IMR-90 (cell line): Measurements from ENCODE around the gene RCC1. TPM values are rescaled to one million over a fixed set of nuclear protein-coding genes. Genes with fewer than 3 reads are reported as not detected.

Source experiments
- ATAC-seq: fragments of 200-7000 bp; cut with Tn5 transposase; 2 replicates; pipeline ENCODE4 v1.9.1; 2020; ENCODE audit warnings: low read depth, mild to moderate bottlenecking, moderate library complexity
- BruUV-seq: library from RNA; stranded (reverse); fragments of 400-500 nt; replicated peaks from 2 replicates; lab custom pipeline; 2021; lab: Mats Ljungman, UMichigan
- CTCF ChIA-PET: fragments of 300-600 bp; formaldehyde crosslinking; extraction: SDS; loops from one replicate; lab custom pipeline; 2021; ENCODE audit warnings: antibody characterized with exemption; lab: Yijun Ruan, JAX
- POLR2A ChIA-PET: fragments of 300-600 bp; sonication (Branson Sonifier 250); formaldehyde crosslinking; loops from one replicate; lab custom pipeline; 2022; ENCODE audit warnings: antibody characterized with exemption; ENCODE audit not compliant: unreplicated experiment; lab: Charles Lee
- DNase-seq: peaks from one replicate; pipeline ENCODE4 v3.0.0; 2013
- H2AFZ ChIP-seq: replicated peaks from 2 replicates; pipeline ENCODE3; 2013; ENCODE audit warnings: low read length, mild to moderate bottlenecking; ENCODE audit not compliant: poor library complexity
- H2AK5ac ChIP-seq: 2 replicates; pipeline ENCODE4 v1.6.1; 2013; ENCODE audit warnings: low read depth, low read length, inconsistent platforms
- H2AK9ac ChIP-seq: replicated peaks from 2 replicates; pipeline ENCODE3; 2013; ENCODE audit warnings: mild to moderate bottlenecking, low read depth, low read length, moderate library complexity; ENCODE audit not compliant: poor library complexity
- H2BK120ac ChIP-seq: 2 replicates; pipeline ENCODE4 v1.6.1; 2013; ENCODE audit warnings: low read depth, low read length, inconsistent platforms
- H2BK15ac ChIP-seq: 3 replicates; pipeline ENCODE4 v1.6.1; 2013; ENCODE audit warnings: low read depth, low read length, inconsistent platforms
- H2BK20ac ChIP-seq: 2 replicates; pipeline ENCODE4 v1.6.1; 2013; ENCODE audit warnings: low read depth, mild to moderate bottlenecking, inconsistent platforms, low read length, moderate library complexity
- H2BK5ac ChIP-seq: 2 replicates; pipeline ENCODE4 v1.6.1; 2013; ENCODE audit warnings: mild to moderate bottlenecking, low read depth, low read length, inconsistent platforms; ENCODE audit not compliant: poor library complexity, severe bottlenecking
- H3K14ac ChIP-seq: replicated peaks from 2 replicates; pipeline ENCODE4 v1.6.1; 2013; ENCODE audit warnings: low read depth, low read length, inconsistent platforms
- H3K18ac ChIP-seq: 2 replicates; pipeline ENCODE4 v1.6.1; 2013; ENCODE audit warnings: low read depth, low read length, control low read depth
- H3K23ac ChIP-seq: 2 replicates; pipeline ENCODE4 v1.6.1; 2013; ENCODE audit warnings: low read depth, low read length, inconsistent platforms
- H3K27ac ChIP-seq: 2 replicates; pipeline ENCODE4 v1.5.1; 2013; ENCODE audit warnings: mild to moderate bottlenecking, control low read depth, low read length; ENCODE audit not compliant: insufficient read depth
- H3K27me3 ChIP-seq: 2 replicates; pipeline ENCODE4 v1.6.1; 2013; ENCODE audit warnings: low read length; ENCODE audit not compliant: control insufficient read depth, insufficient read depth
- H3K36me3 ChIP-seq: 2 replicates; pipeline ENCODE4 v1.6.1; 2013; ENCODE audit warnings: low read length, mixed read lengths; ENCODE audit not compliant: control insufficient read depth, insufficient read depth
- H3K4ac ChIP-seq: 2 replicates; pipeline ENCODE4 v1.6.1; 2013; ENCODE audit warnings: low read depth, low read length, inconsistent platforms
- H3K4me1 ChIP-seq: 2 replicates; pipeline ENCODE4 v1.6.1; 2013; ENCODE audit warnings: low read length, mixed read lengths; ENCODE audit not compliant: control insufficient read depth, insufficient read depth
- H3K4me2 ChIP-seq: 2 replicates; pipeline ENCODE4 v1.6.1; 2013; ENCODE audit warnings: low read depth, mild to moderate bottlenecking, control low read depth, low read length, moderate library complexity
- H3K4me3 ChIP-seq: 2 replicates; pipeline ENCODE4 v1.5.1; 2013; ENCODE audit warnings: low read depth, mild to moderate bottlenecking, control low read depth, low read length, moderate library complexity; ENCODE audit not compliant: insufficient read depth
- H3K56ac ChIP-seq: 2 replicates; pipeline ENCODE4 v1.6.1; 2013; ENCODE audit warnings: low read length, inconsistent platforms; ENCODE audit not compliant: insufficient read depth; ENCODE audit errors: extremely low read depth
- H3K79me1 ChIP-seq, 2 experiments: 2 replicates each; pipeline ENCODE4 v1.6.1; 2013; ENCODE audit warnings: low read length in 2 of 2, inconsistent platforms in 1 of 2, low read depth in 1 of 2
- H3K9ac ChIP-seq: 2 replicates; pipeline ENCODE4 v1.6.1; 2013; ENCODE audit warnings: low read depth, low read length, control low read depth
- H3K9me1 ChIP-seq: 2 replicates; pipeline ENCODE4 v1.6.1; 2013; ENCODE audit warnings: low read length, inconsistent platforms; ENCODE audit not compliant: insufficient read depth
- H3K9me3 ChIP-seq: 2 replicates; pipeline ENCODE4 v1.6.1; 2013; ENCODE audit warnings: low read length; ENCODE audit not compliant: control insufficient read depth, insufficient read depth
- H4K20me1 ChIP-seq: 2 replicates; pipeline ENCODE4 v1.6.1; 2013; ENCODE audit warnings: low read length, inconsistent platforms; ENCODE audit not compliant: insufficient read depth
- H4K5ac ChIP-seq: 2 replicates; pipeline ENCODE4 v1.6.1; 2013; ENCODE audit warnings: mild to moderate bottlenecking, low read depth, low read length, control low read depth
- H4K8ac ChIP-seq, 2 experiments: 2 replicates each; pipeline ENCODE4 v1.6.1; 2013; ENCODE audit warnings: low read depth in 2 of 2, low read length in 2 of 2, control low read depth in 1 of 2, inconsistent platforms in 1 of 2
- H4K91ac ChIP-seq: 2 replicates; pipeline ENCODE4 v1.6.1; 2013; ENCODE audit warnings: low read depth, low read length, inconsistent platforms; ENCODE audit not compliant: insufficient read depth
- CEBPB ChIP-seq: IDR thresholded peaks from 2 replicates; pipeline ENCODE4 v1.6.1; 2012; ENCODE audit warnings: low read depth, low read length, improper control_type of control experiment
- CTCF ChIP-seq: conservative IDR thresholded peaks from 2 replicates; pipeline ENCODE4 v1.5.1; 2012; ENCODE audit warnings: mild to moderate bottlenecking, low read depth, low read length, improper control_type of control experiment
- MXI1 ChIP-seq: IDR thresholded peaks from 2 replicates; pipeline ENCODE4 v1.6.1; 2012; ENCODE audit warnings: low read depth, mild to moderate bottlenecking, low read length, moderate library complexity, borderline replicate concordance
- POLR2A ChIP-seq: IDR thresholded peaks from 2 replicates; pipeline ENCODE4 v1.6.1; 2012; ENCODE audit warnings: mild to moderate bottlenecking, low read depth, low read length
- RFX5 ChIP-seq: IDR thresholded peaks from 2 replicates; pipeline ENCODE4 v1.8.0; 2012; ENCODE audit warnings: low read depth, mild to moderate bottlenecking, low read length, moderate library complexity
- USF2 ChIP-seq: fragments of 150-350 bp; IDR thresholded peaks from 2 replicates; pipeline ENCODE4 v1.6.1; 2017; ENCODE audit warnings: mild to moderate bottlenecking, antibody characterized with exemption, low read length, low read depth
- WGBS, 2 experiments: methylation state at CpG; one replicate each; pipeline versions ENCODE4 v1.1.5 to v1.1.7; 2013; ENCODE audit warnings: missing lambda C conversion rate in 2 of 2; ENCODE audit not compliant: insufficient read length in 1 of 2; ENCODE audit errors: extremely low coverage in 2 of 2; 5-methylcytosine and 5-hydroxymethylcytosine counted together
- dilution Hi-C: fragments of 300-500 bp; cut with HindIII; formaldehyde crosslinking; loops from one replicate; pipeline ENCODE4 v1.14.3; 2018; ENCODE audit warnings: low sequenced_read_pairs; ENCODE audit not compliant: unreplicated experiment
- in situ Hi-C: fragments of 300-500 bp; cut with MboI; formaldehyde crosslinking; loops from 3 replicates; pipeline ENCODE4 v1.14.3; 2019; ENCODE audit warnings: low sequenced_read_pairs, inconsistent platforms, mixed read lengths
- intact Hi-C: fragments of 100-400 bp; cut with micrococcal nuclease; formaldehyde crosslinking; loops from 2 replicates; pipeline ENCODE4 v1.10.0; 2022
- polyA plus RNA-seq, 3 experiments: library from polyadenylated mRNA; depleted of rRNA; stranded (reverse); fragments of >200 nt; gene quantifications; 2 replicates each; pipeline ENCODE4 v1.2.3, GENCODE V29; 2012; ENCODE audit warnings: low replicate concordance in 1 of 3
- total RNA-seq: library from RNA; depleted of rRNA; stranded (reverse); fragments of >200 nt; gene quantifications from 2 replicates; pipeline ENCODE4 v1.2.3, GENCODE V29; 2012

RCC1 gene
- total and polyA plus RNA-seq, 2 of the 4 experiments (the other 2 are of a cell fraction), result 33.2 to 43.9 TPM

GRCh38 chr1:28577052-28577678 lies 71.3 kb downstream of the RCC1 start:
- intact Hi-C loops, result no loop called here
- no peak overlapping the region for H3K9ac ChIP-seq
- DNase-seq, result no peak
- H2AK9ac ChIP-seq, result no peak overlapping the region
- H3K9me3 ChIP-seq, result no peaks in the 10 kb centered on the region
- peaks cover 6% of the 10 kb centered on the region; the same call in 1 of the 2 replicates for H3K4me1 ChIP-seq
- no peak overlapping the region for H2BK120ac ChIP-seq
- in situ Hi-C loops, result no loop called here
- peaks cover 13 to 35% of the 10 kb centered on the region in 2 experiments for H3K79me1 ChIP-seq
- ATAC-seq, result no peak
- WGBS, 2 experiments, result no CpG with 5 or more reads among the region's 1 CpG
- no peak overlapping the region for H3K56ac ChIP-seq
- CTCF ChIA-PET, result interaction anchor here (0.5 kb wide), 2 partner anchors 20 to 26 kb away, joined by 3 to 5 read pairs; no protein-coding TSS in a partner anchor
- no peak overlapping the region for H3K18ac ChIP-seq
- H2BK5ac ChIP-seq, result no peak overlapping the region
- H4K5ac ChIP-seq, result no peak overlapping the region
- no peak overlapping the region for H3K4ac ChIP-seq
- peaks cover 47% of the 10 kb centered on the region for H3K36me3 ChIP-seq
- no peak overlapping the region for H2AK5ac ChIP-seq
- H3K4me2 ChIP-seq, result no peak overlapping the region
- peaks cover 44% of the 10 kb centered on the region for H4K20me1 ChIP-seq
- BruUV-seq, result no TSS peak
- H3K27ac ChIP-seq, result no peak overlapping the region
- TF ChIP-seq MXI1, result no peak
- TF ChIP-seq USF2, result no peak
- TF ChIP-seq CEBPB, result no peak
- no peak for TF ChIP-seq POLR2A
- TF ChIP-seq RFX5, result no peak
- no peak for TF ChIP-seq CTCF
- H2BK15ac ChIP-seq, result no peak overlapping the region
- 0 out of 2 replicates have a peak, but pooled peaks cover 4% of the 10 kb centered on the region for H3K9me1 ChIP-seq
- no peak overlapping the region for H2AFZ ChIP-seq
- H3K4me3 ChIP-seq, result no peak overlapping the region
- no peaks in the 10 kb centered on the region for H3K27me3 ChIP-seq
- dilution Hi-C loops, result no loop called here
- no peak overlapping the region for H4K91ac ChIP-seq
- no peak overlapping the region for H3K14ac ChIP-seq
- POLR2A ChIA-PET, result no interaction called here
- no peak overlapping the region for H3K23ac ChIP-seq
- H2BK20ac ChIP-seq, result no peak overlapping the region
- H4K8ac ChIP-seq, result no peak overlapping the region
